GM12878 (cell line): ENCODE data around the gene FCRLB. TPM values are rescaled to one million over a fixed set of nuclear protein-coding genes. Genes with fewer than 3 reads are reported as not detected.

Source experiments
- ASH2L ChIP-seq: fragments of 300-600, 200-600 bp; sonication (generic); IDR thresholded peaks from 2 replicates; pipeline ENCODE4 v1.6.1; 2017; ENCODE audit warnings: low read depth, mild to moderate bottlenecking, borderline replicate concordance
- BHLHE40 ChIP-seq, 2 experiments: fragments of 450-650 bp in 1 of 2; IDR thresholded peaks; 2 replicates each; pipeline ENCODE4 v1.6.1; 2011 to 2017; ENCODE audit warnings: low read depth in 2 of 2, borderline replicate concordance in 1 of 2, improper control_type of control experiment in 1 of 2, low read length in 1 of 2, mild to moderate bottlenecking in 1 of 2
- CBX3 ChIP-seq: fragments of 200-600 bp; sonication (generic); IDR thresholded peaks from 2 replicates; pipeline ENCODE4 v1.6.1; 2016; ENCODE audit warnings: low read depth, borderline replicate concordance
- DPF2 ChIP-seq: fragments of 450-650 bp; IDR thresholded peaks from 2 replicates; pipeline ENCODE4 v1.6.1; 2017; ENCODE audit warnings: mild to moderate bottlenecking
- HDAC2 ChIP-seq: fragments of 200-600 bp; sonication (generic); IDR thresholded peaks from 2 replicates; pipeline ENCODE4 v1.6.1; 2017
- IRF3 ChIP-seq: fragments of 450-650 bp; IDR thresholded peaks from 2 replicates; pipeline ENCODE4 v1.6.1; 2014; ENCODE audit warnings: mild to moderate bottlenecking
- MLLT1 ChIP-seq: fragments of 450-650 bp; IDR thresholded peaks from 2 replicates; pipeline ENCODE4 v1.6.1; 2016; ENCODE audit warnings: mild to moderate bottlenecking
- MYC ChIP-seq: IDR thresholded peaks from 2 replicates; pipeline ENCODE4 v1.6.1; 2011; ENCODE audit warnings: mild to moderate bottlenecking, low read length, moderate library complexity, inconsistent platforms; ENCODE audit not compliant: insufficient read depth, insufficient replicate concordance, insufficient read length, severe bottlenecking
- NFYA ChIP-seq: IDR thresholded peaks from 2 replicates; pipeline ENCODE4 v1.6.1; 2011; ENCODE audit warnings: low read depth, mild to moderate bottlenecking, low read length, improper control_type of control experiment, borderline replicate concordance
- PKNOX1 ChIP-seq: fragments of 450-650 bp; IDR thresholded peaks from 2 replicates; pipeline ENCODE4 v1.6.1; 2016; ENCODE audit warnings: mild to moderate bottlenecking
- PRDM15 ChIP-seq: fragments of 450-650 bp; formaldehyde crosslinking; IDR thresholded peaks from 2 replicates; pipeline ENCODE4 v1.4.0; 2020; ENCODE audit warnings: mild to moderate bottlenecking, moderate library complexity
- SMC3 ChIP-seq: IDR thresholded peaks from 2 replicates; pipeline ENCODE4 v1.6.1; 2011; ENCODE audit warnings: low read length, improper control_type of control experiment, borderline replicate concordance
- YBX1 ChIP-seq: fragments of 450-650 bp; IDR thresholded peaks from 2 replicates; pipeline ENCODE4 v1.6.1; 2016; ENCODE audit warnings: antibody characterized with exemption
- YY1 ChIP-seq: IDR thresholded peaks from 2 replicates; pipeline ENCODE4 v1.6.1; 2011; ENCODE audit warnings: low read depth, mild to moderate bottlenecking, low read length
- ZSCAN29 ChIP-seq: fragments of 450-650 bp; IDR thresholded peaks from 2 replicates; pipeline ENCODE4 v1.6.1; 2017; ENCODE audit warnings: mild to moderate bottlenecking, moderate library complexity
- polyA plus RNA-seq, 11 experiments: library from polyadenylated mRNA; depleted of rRNA in 4 of 11; unstranded in 6 of 11; stranded (reverse) in 5 of 11; fragments of >200 nt; fragmentation: Nextera tagmentation in 4 of 11; fragmentation: Illumina TruSeq in 1 of 11; extraction: Ambion mirVana in 4 of 11; extraction: Trizol in 1 of 11; gene quantifications; 1 replicate in 1 of 11; 2 replicates in 10 of 11; pipeline versions ENCODE4 v1.2.1 to v1.2.3, GENCODE V29; 2011 to 2016; ENCODE audit warnings: inconsistent platforms in 2 of 11, missing spikeins in 2 of 11, low read depth in 1 of 11
- total RNA-seq, 4 experiments: library from RNA; depleted of rRNA in 3 of 4; stranded (reverse); fragments of >200 nt in 3 of 4; fragmentation: Illumina TruSeq in 1 of 4; extraction: Trizol in 1 of 4; gene quantifications; 2 replicates each; pipeline versions ENCODE4 v1.2.1 to v1.2.3, GENCODE V29; 2013 to 2021
- TF ChIP-seq, protein P1 (sequence below): fragments of 450-650 bp; IDR thresholded peaks from 2 replicates; pipeline ENCODE4 v1.6.1; 2017; ENCODE audit warnings: mild to moderate bottlenecking, low read depth, inconsistent platforms; ENCODE audit not compliant: poor library complexity, severe bottlenecking
- TF ChIP-seq, protein P2 (sequence below): fragments of 450-650 bp; IDR thresholded peaks from 2 replicates; pipeline ENCODE4 v1.6.1; 2017; ENCODE audit warnings: mild to moderate bottlenecking

Gene FCRLB
- total and polyA plus RNA-seq, 10 of the 15 experiments (the other 5 are each of a cell fraction or from before 2014, with no cell fraction given): 0.55 to 11.7 (median 5.6) TPM

DNA sequence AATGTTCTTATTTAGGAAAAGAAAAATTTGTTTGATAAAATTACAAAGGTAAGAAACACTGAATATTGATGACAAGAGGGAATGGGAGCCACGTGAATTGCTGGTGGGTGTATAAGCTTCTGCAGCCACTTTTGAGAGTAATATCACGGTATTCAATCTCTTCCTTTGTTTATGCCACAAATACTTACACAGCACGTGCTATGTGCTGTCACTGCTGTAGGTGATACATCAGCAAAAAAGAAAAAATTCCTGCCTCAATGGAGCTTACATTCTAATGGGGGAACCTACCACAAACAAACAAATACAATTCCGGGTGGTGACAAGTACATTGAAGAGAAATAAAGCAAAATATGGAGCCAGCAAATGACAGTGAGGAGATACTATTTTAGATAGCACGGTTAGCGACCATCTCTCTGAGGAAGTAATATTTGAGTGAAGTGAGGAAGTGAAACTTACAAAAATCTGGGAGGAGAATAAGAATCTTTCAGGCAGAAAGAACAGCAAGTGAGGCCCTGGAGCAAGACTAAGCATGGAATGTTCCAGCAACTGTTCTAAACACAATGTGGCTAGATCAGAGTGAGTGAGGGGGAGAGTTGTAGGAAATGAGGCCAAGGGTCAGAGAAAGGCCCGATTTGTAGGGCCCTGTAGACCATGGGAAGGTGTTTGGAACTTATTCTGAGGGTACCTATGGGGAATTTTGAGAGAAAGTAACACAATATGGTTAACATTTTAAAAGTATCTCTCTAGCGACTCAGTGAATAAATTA is 2.6 kb upstream of the FCRLB start (continued):
- peak; percentile 85 to 91 for TF ChIP-seq BHLHE40 (IDR thresholded peaks at IDR 0.05; ENCODE audit: borderline replicate concordance in 1 of 2, low read depth in 2 of 2, low read length in 1 of 2)
- TF ChIP-seq YBX1: no peak
- no peak for TF ChIP-seq CBX3
- TF ChIP-seq MLLT1: 0 out of 2 replicates have a peak, but pooled peaks have one; percentile 21
- TF ChIP-seq, protein P1, sequence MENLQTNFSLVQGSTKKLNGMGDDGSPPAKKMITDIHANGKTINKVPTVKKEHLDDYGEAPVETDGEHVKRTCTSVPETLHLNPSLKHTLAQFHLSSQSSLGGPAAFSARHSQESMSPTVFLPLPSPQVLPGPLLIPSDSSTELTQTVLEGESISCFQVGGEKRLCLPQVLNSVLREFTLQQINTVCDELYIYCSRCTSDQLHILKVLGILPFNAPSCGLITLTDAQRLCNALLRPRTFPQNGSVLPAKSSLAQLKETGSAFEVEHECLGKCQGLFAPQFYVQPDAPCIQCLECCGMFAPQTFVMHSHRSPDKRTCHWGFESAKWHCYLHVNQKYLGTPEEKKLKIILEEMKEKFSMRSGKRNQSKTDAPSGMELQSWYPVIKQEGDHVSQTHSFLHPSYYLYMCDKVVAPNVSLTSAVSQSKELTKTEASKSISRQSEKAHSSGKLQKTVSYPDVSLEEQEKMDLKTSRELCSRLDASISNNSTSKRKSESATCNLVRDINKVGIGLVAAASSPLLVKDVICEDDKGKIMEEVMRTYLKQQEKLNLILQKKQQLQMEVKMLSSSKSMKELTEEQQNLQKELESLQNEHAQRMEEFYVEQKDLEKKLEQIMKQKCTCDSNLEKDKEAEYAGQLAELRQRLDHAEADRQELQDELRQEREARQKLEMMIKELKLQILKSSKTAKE: no peak
- no peak for TF ChIP-seq YY1
- no peak for TF ChIP-seq MYC
- TF ChIP-seq PKNOX1: peak; percentile 39
- TF ChIP-seq SMC3: no peak
- TF ChIP-seq NFYA: no peak
- TF ChIP-seq, protein P2, sequence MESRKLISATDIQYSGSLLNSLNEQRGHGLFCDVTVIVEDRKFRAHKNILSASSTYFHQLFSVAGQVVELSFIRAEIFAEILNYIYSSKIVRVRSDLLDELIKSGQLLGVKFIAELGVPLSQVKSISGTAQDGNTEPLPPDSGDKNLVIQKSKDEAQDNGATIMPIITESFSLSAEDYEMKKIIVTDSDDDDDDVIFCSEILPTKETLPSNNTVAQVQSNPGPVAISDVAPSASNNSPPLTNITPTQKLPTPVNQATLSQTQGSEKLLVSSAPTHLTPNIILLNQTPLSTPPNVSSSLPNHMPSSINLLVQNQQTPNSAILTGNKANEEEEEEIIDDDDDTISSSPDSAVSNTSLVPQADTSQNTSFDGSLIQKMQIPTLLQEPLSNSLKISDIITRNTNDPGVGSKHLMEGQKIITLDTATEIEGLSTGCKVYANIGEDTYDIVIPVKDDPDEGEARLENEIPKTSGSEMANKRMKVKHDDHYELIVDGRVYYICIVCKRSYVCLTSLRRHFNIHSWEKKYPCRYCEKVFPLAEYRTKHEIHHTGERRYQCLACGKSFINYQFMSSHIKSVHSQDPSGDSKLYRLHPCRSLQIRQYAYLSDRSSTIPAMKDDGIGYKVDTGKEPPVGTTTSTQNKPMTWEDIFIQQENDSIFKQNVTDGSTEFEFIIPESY: no peak
- TF ChIP-seq ASH2L: no peak
- TF ChIP-seq IRF3: no peak
- TF ChIP-seq PRDM15 (CRISPR knock-in tag): no peak
- TF ChIP-seq ZSCAN29: no peak
- peak; percentile 91 for TF ChIP-seq DPF2
- no peak for TF ChIP-seq HDAC2
